22Rv1 (cell line): ENCODE results near the gene ABCF2.

Source experiments
- H3K27ac ChIP-seq: fragments of 450-650 bp; 2 replicates; pipeline ENCODE4 v1.5.1; 2017
- CTCF ChIP-seq: fragments of 450-650 bp; IDR thresholded peaks from 2 replicates; pipeline ENCODE4 v1.5.1; 2017; ENCODE audit warnings: mild to moderate bottlenecking
- ZFX ChIP-seq: fragments of 450-650 bp; IDR thresholded peaks from 2 replicates; pipeline ENCODE4 v1.6.1; 2017; ENCODE audit warnings: antibody characterized with exemption, borderline replicate concordance

The ABCF2 gene

GRCh38 chr7:151166629-151167196 lies 60.3 kb downstream of the ABCF2 start:
- TF ChIP-seq ZFX, result no peak
- no peak for TF ChIP-seq CTCF
- H3K27ac ChIP-seq, result no peak overlapping the region
